Measurements from ENCODE around the gene PKD1L1.

GRCh38 chr7:47982610-47983009 is 34.3 kb upstream of the PKD1L1 start:
- TF ChIP-seq CTCF (optimal IDR thresholded peaks at IDR 0.05 in 1 of 3, IDR thresholded peaks at IDR 0.05 in 1 of 3, conservative IDR thresholded peaks at IDR 0.05 in 1 of 3; ENCODE audit: extremely low read depth in 1 of 3, insufficient read depth in 2 of 3, low read length in 3 of 3) (no peak), EZH2 (IDR thresholded peaks at IDR 0.05; ENCODE audit: low read length) (no peak)
